Fibroblast of lung (primary cell): Measurements from ENCODE around the gene SLC6A7.

Experiments used
- EZH2 ChIP-seq: IDR thresholded peaks from 2 replicates; pipeline ENCODE4 v1.5.1; 2012; ENCODE audit warnings: low read length, control low read depth, mild to moderate bottlenecking; ENCODE audit errors: missing control alignments
- TF ChIP-seq, protein P1 (sequence below), 2 donors: IDR thresholded peaks in 1 of 2; conservative IDR thresholded peaks in 1 of 2; 1 replicate in 1 of 2; 2 replicates in 1 of 2; pipeline ENCODE4 v1.5.1; 2011 to 2012; ENCODE audit warnings: low read length in 2 of 2, control low read depth in 1 of 2, inconsistent platforms in 1 of 2, low read depth in 1 of 2, mild to moderate bottlenecking in 1 of 2

DNA sequence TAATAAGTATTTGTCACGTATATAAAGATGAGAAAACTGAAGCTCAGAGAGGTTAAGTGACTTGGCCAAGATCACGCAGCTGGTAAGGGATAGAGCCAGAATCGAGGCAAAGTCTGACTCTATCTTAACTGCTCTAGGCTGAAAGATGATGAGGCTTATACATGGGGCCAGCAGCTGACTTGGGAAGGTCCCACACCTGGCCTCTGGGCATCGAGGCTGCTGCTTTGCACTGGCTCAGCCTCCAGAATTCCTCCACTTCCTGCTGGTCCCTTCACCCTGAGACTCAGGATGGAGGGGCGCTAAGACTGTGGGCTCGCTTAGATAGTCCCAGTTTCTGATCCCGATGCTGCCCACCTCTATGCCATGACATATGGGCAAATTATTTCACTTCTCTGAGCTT, 64.5 kb downstream of the SLC6A7 start:
- TF ChIP-seq, protein P1, sequence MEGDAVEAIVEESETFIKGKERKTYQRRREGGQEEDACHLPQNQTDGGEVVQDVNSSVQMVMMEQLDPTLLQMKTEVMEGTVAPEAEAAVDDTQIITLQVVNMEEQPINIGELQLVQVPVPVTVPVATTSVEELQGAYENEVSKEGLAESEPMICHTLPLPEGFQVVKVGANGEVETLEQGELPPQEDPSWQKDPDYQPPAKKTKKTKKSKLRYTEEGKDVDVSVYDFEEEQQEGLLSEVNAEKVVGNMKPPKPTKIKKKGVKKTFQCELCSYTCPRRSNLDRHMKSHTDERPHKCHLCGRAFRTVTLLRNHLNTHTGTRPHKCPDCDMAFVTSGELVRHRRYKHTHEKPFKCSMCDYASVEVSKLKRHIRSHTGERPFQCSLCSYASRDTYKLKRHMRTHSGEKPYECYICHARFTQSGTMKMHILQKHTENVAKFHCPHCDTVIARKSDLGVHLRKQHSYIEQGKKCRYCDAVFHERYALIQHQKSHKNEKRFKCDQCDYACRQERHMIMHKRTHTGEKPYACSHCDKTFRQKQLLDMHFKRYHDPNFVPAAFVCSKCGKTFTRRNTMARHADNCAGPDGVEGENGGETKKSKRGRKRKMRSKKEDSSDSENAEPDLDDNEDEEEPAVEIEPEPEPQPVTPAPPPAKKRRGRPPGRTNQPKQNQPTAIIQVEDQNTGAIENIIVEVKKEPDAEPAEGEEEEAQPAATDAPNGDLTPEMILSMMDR (conservative IDR thresholded peaks at IDR 0.05 in 1 of 2, IDR thresholded peaks at IDR 0.05 in 1 of 2; ENCODE audit: low read depth in 1 of 2, low read length in 2 of 2): no peak
- TF ChIP-seq EZH2: no peak
